ENCODE results near the gene SP2. TPM values are rescaled to one million over a fixed set of nuclear protein-coding genes. Genes with fewer than 3 reads are reported as not detected.

The SP2 gene
- total RNA-seq, 1 donor from 2014 or later, result 1.6 TPM

DNA sequence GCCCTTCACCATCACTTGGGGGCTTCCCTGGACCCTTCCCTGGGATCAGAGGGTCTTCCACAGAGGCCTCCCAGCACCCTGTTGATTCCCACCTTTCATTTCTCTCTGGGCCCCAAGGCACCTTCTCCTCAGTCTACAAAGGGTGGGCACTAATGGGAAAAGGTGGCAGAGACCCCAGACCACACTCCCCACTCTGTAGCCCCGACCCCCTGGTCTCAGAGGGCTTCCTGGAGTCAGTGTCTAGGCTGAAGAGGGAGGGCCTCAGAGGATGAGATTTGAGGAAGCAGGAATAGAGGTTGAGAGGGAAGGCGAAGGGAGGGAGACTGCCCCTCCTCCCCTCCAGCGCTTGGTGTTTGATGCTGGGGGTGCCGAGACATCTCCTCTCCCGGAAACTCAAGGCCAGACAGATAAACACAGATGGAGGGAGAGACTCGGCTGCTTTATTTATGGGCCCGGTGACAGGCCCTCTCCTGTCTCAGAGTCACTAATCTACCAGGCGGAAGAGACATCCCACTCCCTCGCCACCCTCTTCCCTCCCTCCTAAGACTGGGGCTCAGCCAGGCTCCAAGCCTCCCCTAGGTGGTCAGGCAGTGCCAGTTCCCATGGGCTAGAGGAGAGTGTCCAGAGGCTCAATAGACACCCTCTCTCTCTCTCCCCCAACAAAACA, 18.5 kb upstream of the SP2 start:
- H3K79me2 ChIP-seq (ENCODE audit: low read depth), result no peaks in the 10 kb centered on the region
- peaks cover 6% of the 10 kb centered on the region for H3F3A ChIP-seq (ENCODE audit: low read depth)
- H4K20me1 ChIP-seq (ENCODE audit: low read depth), result no peaks in the 10 kb centered on the region
- H2AFZ ChIP-seq (replicated peaks), result no peak overlapping the region
- Mint-ChIP-seq H3K36me3 (no peaks in the 10 kb centered on the region), H3K4me3 (no peak overlapping the region), H3K27me3 (ENCODE audit: insufficient read depth, low read depth) (peaks cover 32% of the 10 kb centered on the region), H3K4me1 (peaks cover 9% of the 10 kb centered on the region), H3K27ac (no peak overlapping the region), H3K9me3 (no peaks in the 10 kb centered on the region)
- peaks cover 24% of the 10 kb centered on the region for H3K4me1 ChIP-seq
- H3K9me3 ChIP-seq (ENCODE audit: low read depth), result no peaks in the 10 kb centered on the region
- peaks cover 19% of the 10 kb centered on the region for H3K27me3 ChIP-seq
- H3K27ac ChIP-seq, result no peak overlapping the region
- H3K36me3 ChIP-seq, result no peaks in the 10 kb centered on the region
- no peak overlapping the region for H3K4me3 ChIP-seq
- DNase-seq (ENCODE audit: low spot score), result no peak
- H3K4me2 ChIP-seq, result no peak overlapping the region
- no peak overlapping the region for H3K9ac ChIP-seq
- TF ChIP-seq EZH2phosphoT487 (IDR thresholded peaks at IDR 0.05), result no peak
- TF ChIP-seq, protein P1, sequence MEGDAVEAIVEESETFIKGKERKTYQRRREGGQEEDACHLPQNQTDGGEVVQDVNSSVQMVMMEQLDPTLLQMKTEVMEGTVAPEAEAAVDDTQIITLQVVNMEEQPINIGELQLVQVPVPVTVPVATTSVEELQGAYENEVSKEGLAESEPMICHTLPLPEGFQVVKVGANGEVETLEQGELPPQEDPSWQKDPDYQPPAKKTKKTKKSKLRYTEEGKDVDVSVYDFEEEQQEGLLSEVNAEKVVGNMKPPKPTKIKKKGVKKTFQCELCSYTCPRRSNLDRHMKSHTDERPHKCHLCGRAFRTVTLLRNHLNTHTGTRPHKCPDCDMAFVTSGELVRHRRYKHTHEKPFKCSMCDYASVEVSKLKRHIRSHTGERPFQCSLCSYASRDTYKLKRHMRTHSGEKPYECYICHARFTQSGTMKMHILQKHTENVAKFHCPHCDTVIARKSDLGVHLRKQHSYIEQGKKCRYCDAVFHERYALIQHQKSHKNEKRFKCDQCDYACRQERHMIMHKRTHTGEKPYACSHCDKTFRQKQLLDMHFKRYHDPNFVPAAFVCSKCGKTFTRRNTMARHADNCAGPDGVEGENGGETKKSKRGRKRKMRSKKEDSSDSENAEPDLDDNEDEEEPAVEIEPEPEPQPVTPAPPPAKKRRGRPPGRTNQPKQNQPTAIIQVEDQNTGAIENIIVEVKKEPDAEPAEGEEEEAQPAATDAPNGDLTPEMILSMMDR (IDR thresholded peaks at IDR 0.05), result no peak
- TF ChIP-seq EZH2 (IDR thresholded peaks at IDR 0.05), result no peak

DNA sequence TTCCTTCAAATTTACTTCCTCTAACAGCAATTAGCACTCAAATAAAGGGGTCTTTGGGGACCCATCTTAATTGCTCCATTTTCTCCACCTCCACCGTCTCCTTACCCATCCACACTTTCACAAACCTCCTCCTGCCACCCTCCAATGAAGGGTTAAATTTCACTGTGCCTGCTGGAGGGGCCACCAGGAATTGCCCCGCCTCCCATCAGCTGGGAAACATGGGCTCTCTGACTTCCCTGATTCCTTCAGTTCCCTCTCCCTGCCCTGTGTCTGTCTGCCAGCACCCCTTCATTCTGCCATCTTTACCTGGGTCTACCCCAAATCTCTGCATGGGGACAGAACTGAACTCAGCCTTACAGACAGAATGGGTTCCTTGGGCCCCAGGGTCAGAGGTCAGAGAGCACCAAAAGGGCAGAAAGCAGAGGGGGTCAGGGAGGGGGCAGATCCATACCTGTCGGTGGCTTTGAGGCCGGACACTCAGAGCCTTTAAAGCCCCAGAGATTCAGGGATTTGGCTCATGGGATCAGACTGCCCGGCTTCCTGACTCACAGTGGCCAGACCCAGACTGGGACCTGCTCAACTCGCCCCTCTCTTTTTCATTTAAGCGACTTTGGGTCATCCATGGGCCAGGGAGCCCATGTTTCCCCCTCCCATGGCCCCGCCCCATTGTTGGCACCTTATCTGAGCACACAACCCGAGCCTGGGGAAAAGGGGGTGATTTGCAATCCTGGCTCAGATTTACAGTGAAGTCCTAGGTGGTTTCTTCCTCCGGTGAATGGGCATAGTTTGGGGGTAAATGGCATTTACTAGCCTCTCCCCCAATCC, 17.6 kb upstream of the SP2 start:
- Histone ChIP-seq H4K20me1 (ENCODE audit: low read depth) (no peaks in the 10 kb centered on the region), H3K27ac (no peak overlapping the region), H3K4me2 (no peak overlapping the region), H3K79me2 (ENCODE audit: low read depth) (no peaks in the 10 kb centered on the region), H3K4me3 (no peak overlapping the region), H3K9ac (no peak overlapping the region), H3F3A (ENCODE audit: low read depth) (peaks cover 2% of the 10 kb centered on the region), H3K36me3 (no peaks in the 10 kb centered on the region), H3K4me1 (peaks cover 15% of the 10 kb centered on the region), H3K27me3 (peaks cover 10% of the 10 kb centered on the region), H2AFZ (replicated peaks) (no peak overlapping the region), H3K9me3 (ENCODE audit: low read depth) (no peaks in the 10 kb centered on the region)
- Mint-ChIP-seq H3K27me3 (ENCODE audit: insufficient read depth, low read depth) (peaks cover 27% of the 10 kb centered on the region), H3K9me3 (no peaks in the 10 kb centered on the region), H3K4me3 (peak overlapping the region; percentile 6), H3K27ac (peak overlapping the region; percentile 10), H3K4me1 (peaks cover 9% of the 10 kb centered on the region), H3K36me3 (no peaks in the 10 kb centered on the region)
- no peak for DNase-seq (ENCODE audit: low spot score)
- TF ChIP-seq EZH2 (IDR thresholded peaks at IDR 0.05), result no peak
- no peak for TF ChIP-seq EZH2phosphoT487 (IDR thresholded peaks at IDR 0.05)
- TF ChIP-seq, protein P1 (IDR thresholded peaks at IDR 0.05), result no peak

DNA sequence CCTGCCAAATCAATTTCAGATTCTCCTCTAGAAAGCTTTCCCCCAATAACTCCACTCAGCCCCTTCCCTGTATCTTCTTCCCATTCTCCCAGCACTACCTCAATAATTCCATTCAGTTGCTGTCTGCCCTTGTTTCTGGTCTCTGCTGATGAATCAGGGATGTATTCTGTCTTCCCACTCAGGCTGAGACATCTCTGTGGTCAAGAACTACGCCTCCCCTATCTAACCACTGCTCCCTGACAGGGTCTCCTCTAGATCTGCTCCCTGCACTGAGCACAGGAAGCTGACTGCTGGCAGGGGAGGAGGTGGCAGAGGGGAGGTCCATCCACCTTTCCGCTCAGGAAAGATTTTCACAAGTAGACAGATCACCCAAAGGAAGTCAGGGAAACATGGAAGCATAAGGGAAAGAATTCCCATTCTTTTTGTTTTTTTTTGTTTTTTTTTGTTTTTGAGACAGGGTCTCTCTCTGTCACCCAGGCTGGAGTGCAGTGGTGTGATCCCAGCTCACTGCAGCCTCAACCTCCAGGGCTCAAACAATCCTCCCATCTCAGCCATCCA, 16.9 kb upstream of the SP2 start:
- H3K36me3 Mint-ChIP-seq, result no peaks in the 10 kb centered on the region
- Histone ChIP-seq H3K4me2 (no peak overlapping the region), H3K9ac (no peak overlapping the region), H3K79me2 (ENCODE audit: low read depth) (no peaks in the 10 kb centered on the region), H3K27ac (no peak overlapping the region), H4K20me1 (ENCODE audit: low read depth) (no peaks in the 10 kb centered on the region), H3K4me1 (peaks cover 15% of the 10 kb centered on the region), H3K9me3 (ENCODE audit: low read depth) (no peaks in the 10 kb centered on the region), H3K27me3 (peaks cover 3% of the 10 kb centered on the region), H3F3A (ENCODE audit: low read depth) (no peaks in the 10 kb centered on the region), H2AFZ (replicated peaks) (no peak overlapping the region), H3K4me3 (no peak overlapping the region), H3K36me3 (no peaks in the 10 kb centered on the region)
- H3K27me3 Mint-ChIP-seq (ENCODE audit: insufficient read depth, low read depth), result peaks cover 21% of the 10 kb centered on the region
- H3K4me1 Mint-ChIP-seq, result peaks cover 9% of the 10 kb centered on the region
- no peaks in the 10 kb centered on the region for H3K9me3 Mint-ChIP-seq
- H3K27ac Mint-ChIP-seq, result no peak overlapping the region
- DNase-seq (ENCODE audit: low spot score), result no peak
- H3K4me3 Mint-ChIP-seq, result no peak overlapping the region
- TF ChIP-seq EZH2phosphoT487 (IDR thresholded peaks at IDR 0.05) (no peak), EZH2 (IDR thresholded peaks at IDR 0.05) (no peak)
- TF ChIP-seq, protein P1 (IDR thresholded peaks at IDR 0.05), result no peak

Measured in neural progenitor cell (in vitro differentiated cells).